HL-60 (cell line): ENCODE data around the gene ENDOU.

Experiments
- CTCF ChIP-seq: IDR thresholded peaks from one replicate; pipeline ENCODE4 v1.5.1; 2011; ENCODE audit warnings: low read length, control low read depth, inconsistent platforms; ENCODE audit not compliant: insufficient read depth
- GABPA ChIP-seq: IDR thresholded peaks from 2 replicates; pipeline ENCODE4 v1.6.1; 2012; ENCODE audit warnings: low read depth
- POLR2AphosphoS5 ChIP-seq: IDR thresholded peaks from 2 replicates; pipeline ENCODE4 v1.6.1; 2012; ENCODE audit warnings: low read depth
- SPI1 ChIP-seq: IDR thresholded peaks from 2 replicates; pipeline ENCODE4 v1.6.1; 2012; ENCODE audit warnings: low read depth, mild to moderate bottlenecking, borderline replicate concordance
- TF ChIP-seq, protein P1 (sequence below): IDR thresholded peaks from 2 replicates; pipeline ENCODE4 v1.6.1; 2012; ENCODE audit warnings: low read depth; ENCODE audit not compliant: insufficient replicate concordance

DNA sequence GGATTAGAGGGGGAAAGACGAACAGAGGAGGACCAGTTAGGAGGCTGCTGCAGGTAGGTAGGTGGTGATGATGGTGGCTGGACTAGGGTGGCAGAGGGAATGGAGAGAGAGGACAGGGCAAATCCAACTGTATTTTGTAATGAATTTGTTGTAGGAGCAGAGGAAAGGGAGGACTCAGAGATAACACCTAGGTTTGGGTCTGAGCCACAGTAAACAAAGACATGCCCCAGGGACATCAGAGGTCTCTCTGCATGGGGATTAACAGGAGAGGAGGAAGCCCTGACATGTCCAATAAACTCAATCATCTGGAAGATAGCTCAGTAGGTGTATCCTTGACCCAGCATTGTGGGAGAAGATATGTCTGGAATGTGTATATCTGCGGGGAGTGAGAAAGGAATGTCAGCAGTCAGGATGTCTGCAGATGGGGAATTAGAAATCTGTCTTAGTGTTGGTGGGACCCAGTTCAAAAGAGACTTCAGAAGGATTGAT is 43.1 kb upstream of the ENDOU start:
- TF ChIP-seq CTCF: no peak
- no peak for TF ChIP-seq POLR2AphosphoS5
- no peak for TF ChIP-seq GABPA
- TF ChIP-seq, protein P1, sequence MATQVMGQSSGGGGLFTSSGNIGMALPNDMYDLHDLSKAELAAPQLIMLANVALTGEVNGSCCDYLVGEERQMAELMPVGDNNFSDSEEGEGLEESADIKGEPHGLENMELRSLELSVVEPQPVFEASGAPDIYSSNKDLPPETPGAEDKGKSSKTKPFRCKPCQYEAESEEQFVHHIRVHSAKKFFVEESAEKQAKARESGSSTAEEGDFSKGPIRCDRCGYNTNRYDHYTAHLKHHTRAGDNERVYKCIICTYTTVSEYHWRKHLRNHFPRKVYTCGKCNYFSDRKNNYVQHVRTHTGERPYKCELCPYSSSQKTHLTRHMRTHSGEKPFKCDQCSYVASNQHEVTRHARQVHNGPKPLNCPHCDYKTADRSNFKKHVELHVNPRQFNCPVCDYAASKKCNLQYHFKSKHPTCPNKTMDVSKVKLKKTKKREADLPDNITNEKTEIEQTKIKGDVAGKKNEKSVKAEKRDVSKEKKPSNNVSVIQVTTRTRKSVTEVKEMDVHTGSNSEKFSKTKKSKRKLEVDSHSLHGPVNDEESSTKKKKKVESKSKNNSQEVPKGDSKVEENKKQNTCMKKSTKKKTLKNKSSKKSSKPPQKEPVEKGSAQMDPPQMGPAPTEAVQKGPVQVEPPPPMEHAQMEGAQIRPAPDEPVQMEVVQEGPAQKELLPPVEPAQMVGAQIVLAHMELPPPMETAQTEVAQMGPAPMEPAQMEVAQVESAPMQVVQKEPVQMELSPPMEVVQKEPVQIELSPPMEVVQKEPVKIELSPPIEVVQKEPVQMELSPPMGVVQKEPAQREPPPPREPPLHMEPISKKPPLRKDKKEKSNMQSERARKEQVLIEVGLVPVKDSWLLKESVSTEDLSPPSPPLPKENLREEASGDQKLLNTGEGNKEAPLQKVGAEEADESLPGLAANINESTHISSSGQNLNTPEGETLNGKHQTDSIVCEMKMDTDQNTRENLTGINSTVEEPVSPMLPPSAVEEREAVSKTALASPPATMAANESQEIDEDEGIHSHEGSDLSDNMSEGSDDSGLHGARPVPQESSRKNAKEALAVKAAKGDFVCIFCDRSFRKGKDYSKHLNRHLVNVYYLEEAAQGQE: no peak
- TF ChIP-seq SPI1: no peak
